Inferior parietal cortex (tissue), 1 donor: ENCODE data around the gene R3HDM1.
"Not testable (repeated sequence)": the region's sequence is repeated elsewhere in the genome, so short reads cannot be mapped to it uniquely, and the experiment has no call there.

ENCODE experiments used
- DNase-seq: peaks from one replicate; pipeline ENCODE4 v3.0.0-alpha.2; 2016; ENCODE audit errors: extremely low spot score

R3HDM1 gene

GRCh38 chr2:135641156-135642068, 110.1 kb downstream of the R3HDM1 start:
- no peak for DNase-seq

DNA sequence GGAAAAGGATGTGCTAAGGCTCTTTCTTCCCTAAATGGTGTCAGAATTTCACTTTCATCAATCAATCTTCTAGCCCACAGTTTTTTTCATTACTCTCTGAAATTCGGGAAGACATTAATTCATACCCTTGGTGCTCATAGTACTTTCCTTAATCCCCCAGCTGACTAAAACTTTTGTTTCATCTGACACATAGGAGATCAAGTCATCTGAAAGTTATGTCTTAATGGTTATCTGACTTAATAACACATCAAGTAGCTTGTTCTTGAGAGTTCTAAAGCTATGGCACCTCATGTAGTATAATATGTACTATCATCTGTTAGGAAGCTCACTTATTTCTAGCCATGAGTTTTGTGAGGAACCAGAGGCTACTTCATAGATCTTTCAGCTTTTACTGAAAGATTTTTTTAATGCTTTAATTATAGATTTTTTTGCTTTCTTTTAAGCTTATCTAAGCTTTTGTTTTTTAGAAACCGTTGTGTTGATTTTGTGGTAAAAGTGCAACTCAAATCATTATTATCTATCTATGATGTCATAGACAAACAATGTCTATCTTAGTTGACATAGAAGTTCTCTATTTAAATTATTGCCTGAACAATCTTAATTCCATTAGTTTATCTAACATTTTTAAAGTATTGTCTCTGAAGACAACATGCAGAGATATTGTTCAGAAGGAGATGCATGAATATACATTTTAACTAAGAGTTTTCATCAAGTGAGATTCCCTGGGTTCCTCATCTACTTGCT, 116.7 kb downstream of the R3HDM1 start:
- no peak for DNase-seq

GRCh38 chr2:135650721-135651120, 119.4 kb downstream of the R3HDM1 start:
- DNase-seq: no peak

GRCh38 chr2:135651717-135652116, 120.4 kb downstream of the R3HDM1 start:
- no peak for DNase-seq

- not testable (repeated sequence) for DNase-seq
Observed at GRCh38 chr2:135654239-135654638, 123.0 kb downstream of the R3HDM1 start.

GRCh38 chr2:135657806-135658582, 126.7 kb downstream of the R3HDM1 start:
- no peak for DNase-seq

DNA sequence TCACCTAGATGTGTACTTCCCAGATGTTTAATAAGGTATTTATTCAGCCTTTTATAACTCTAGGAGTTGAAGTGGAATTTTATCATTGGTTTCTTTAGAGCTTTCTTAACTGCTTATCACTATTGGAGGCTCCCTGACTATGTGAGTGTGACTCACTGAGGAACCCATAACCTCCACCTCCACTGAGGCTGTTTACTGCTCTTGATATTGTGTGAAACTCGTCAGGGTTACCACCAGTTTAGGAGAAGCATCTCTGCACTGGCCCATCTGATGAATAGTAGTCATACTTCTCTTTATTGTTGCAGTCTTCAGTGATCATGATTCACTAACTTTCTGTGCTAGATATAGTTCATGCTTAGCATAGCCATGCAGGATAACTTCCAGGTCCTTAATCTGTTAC, 130.8 kb downstream of the R3HDM1 start:
- DNase-seq: no peak

DNA sequence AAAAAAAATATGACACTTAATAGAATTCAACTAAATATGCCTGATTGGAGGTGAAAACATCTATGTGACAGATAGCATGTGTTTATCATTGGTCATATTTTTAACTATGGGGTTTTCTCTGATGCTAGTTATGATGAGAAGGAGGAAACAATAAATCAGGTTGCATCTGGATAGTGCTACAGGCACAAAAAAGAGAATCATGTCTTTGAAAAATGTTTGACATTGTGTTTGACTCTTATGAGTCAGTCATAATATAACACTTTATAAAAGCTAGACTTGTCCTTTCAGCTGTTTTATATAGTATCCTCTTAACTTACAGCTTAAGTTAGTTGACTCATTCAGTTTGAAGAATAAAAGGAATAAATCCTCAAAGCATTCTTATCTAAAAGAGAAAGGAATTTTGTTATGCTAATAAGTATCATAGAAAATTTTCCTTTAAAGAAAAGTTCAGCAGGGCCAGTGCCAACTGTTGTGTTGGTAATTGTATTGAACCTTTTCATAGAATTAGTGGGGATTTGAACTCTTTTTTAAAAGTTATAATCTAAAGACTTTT, 131.9 kb downstream of the R3HDM1 start:
- DNase-seq: no peak

DNA sequence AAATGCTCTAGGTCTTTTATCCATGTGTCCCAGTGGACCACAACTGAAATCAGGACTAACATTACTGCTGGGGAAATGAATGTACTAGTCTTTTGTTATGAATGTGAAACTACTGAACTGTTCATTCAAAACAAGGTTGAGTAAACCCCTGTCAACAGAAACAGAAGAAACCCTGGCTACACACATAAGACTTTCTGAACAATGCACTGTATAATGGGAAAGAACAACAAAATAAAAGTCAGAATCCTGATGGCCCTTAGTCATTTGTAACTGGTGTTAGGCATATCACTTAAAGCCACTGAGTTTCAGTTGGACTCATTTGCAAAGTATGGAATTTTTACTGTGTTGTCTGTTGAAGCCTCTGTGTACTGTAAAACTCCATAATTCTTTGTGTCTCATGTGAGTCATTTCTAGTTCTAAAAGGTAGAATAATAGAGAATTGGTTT, 133.4 kb downstream of the R3HDM1 start:
- no peak for DNase-seq

GRCh38 chr2:135667045-135667444, 135.8 kb downstream of the R3HDM1 start:
- DNase-seq: no peak

DNA sequence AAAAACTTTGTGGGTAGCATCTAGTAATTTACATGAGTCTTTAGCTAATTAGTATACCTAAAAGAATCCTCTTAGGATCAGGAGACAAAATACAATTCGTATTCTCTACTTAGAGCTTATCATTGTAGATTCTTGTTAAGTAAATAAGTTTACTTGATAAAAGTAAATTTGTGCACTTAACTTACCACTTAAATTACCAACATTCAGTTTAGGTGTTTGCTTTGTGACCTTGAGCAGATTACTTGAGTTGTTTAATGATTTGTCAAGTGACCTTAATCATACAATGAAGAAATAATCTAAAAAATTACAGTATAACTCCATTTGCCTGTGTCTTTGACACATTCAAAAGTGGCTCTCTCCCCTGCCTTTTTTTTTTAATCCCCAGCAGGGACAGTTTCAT, 143.2 kb downstream of the R3HDM1 start:
- no peak for DNase-seq

DNA sequence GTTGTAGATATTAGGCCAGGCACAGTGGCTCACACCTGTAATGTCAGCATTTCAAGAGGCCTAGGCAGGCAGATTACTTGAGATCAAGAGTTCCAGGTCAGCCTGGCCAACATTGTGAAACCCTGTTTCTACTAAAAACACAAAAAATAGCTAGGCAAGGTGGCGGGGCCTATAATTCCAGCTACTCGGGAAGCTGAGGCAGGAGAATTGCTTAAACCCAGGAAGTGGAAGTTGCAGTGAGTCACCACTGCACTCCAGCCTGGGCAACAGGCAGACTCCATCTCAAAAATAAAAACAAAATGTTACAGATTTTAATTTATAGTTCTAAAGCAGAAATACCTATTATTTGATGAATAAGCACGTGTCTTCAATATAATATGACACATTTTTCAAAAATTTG, 144.7 kb downstream of the R3HDM1 start:
- DNase-seq: no peak

- no peak for DNase-seq
Observed at GRCh38 chr2:135679125-135679524, 147.8 kb downstream of the R3HDM1 start.

DNA sequence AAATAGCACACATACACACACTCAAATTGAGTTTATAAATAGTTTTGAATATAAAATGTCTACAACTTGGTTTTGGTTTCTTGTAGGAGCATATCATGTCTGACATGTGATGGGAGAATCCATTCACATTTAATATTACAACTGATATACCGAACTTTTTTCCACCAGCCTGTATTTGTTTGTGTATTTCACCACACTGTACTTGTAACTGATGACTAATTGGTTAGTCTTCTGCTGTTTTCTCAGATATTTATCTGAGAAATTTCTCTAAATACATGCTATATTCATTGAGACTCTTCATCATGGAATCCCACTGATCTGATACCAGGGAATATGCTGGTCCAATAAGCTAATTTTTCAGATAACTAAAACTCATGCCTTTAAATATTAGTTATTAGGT, 154.1 kb downstream of the R3HDM1 start:
- DNase-seq: no peak

DNA sequence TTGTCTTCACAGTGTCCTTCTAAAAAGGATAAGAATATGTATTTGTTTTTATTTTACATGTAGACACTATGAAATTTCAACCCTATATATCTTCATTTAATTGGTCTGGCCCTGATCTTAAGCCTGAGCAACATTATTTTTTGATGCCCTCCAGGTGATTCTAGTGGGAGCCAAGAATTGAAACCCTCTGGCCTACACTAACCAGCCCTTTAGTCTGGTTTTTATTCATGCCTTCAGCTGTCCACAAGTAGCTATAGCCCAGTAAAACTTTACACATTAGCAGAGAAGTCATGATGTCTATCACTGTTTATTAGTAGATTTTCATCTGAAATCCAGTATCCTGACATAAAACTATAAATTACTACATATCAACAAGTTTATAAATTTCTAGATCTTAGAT, 157.7 kb downstream of the R3HDM1 start:
- DNase-seq: no peak

- DNase-seq: no peak
Observed at GRCh38 chr2:135689679-135690078, 158.4 kb downstream of the R3HDM1 start.

DNA sequence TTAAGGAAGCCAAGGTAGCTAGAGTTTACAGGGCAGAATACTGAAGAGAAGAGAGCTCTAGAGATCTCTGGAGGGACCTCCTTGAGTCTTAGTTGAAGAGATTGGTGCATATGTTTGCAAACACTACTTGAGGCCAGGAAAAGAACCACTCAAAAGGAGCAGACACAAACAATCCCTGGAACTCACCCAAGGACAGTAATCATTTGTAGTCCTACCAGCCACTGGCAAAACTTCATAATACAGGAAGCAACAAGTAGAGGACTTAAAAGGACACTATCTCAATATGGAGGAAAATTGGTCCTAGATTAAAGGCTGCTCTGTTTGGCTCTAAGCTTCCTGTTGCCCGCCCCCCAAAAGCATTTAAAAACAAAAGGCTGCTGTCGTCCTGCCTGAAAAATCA, 163.4 kb downstream of the R3HDM1 start:
- no peak for DNase-seq

- no peak for DNase-seq
Observed at GRCh38 chr2:135698838-135699237, 167.6 kb downstream of the R3HDM1 start.

DNA sequence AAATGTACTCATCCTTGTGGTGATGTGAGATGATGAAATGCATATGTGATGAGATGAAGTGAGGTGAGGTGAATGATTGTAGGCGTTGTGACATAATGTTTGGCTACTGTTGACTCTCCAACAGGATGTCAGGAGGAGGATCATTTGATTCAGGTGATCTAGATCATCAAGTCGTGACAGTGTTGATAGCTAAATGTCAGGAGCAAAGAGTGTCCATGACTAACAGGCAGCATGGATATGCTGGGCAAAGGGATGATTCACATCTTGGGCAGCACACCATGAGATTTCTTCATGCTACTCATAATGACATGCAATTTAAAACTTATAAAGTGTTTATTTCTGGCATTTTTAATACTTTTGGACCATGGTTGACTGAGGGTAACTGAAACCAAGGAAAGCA, 170.2 kb downstream of the R3HDM1 start:
- DNase-seq: no peak

DNA sequence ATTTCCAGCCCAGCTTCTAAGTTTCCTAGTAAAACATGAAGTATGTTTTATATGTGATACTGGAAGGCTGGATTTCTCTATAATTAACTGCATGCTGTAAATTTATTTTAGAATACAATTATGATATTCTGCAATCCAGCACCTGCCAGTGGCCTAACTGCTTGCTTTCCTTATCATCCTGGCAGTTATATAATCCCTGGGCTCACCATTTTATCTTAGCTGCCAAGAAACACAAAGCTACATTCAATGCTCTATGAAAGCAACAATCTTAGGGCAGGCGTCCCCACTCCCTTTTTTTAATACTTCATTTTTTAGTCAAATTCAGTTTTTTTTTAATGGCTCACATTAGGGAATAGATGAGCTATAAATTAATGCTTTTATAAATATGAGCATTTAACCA, 172.0 kb downstream of the R3HDM1 start:
- DNase-seq: no peak

DNA sequence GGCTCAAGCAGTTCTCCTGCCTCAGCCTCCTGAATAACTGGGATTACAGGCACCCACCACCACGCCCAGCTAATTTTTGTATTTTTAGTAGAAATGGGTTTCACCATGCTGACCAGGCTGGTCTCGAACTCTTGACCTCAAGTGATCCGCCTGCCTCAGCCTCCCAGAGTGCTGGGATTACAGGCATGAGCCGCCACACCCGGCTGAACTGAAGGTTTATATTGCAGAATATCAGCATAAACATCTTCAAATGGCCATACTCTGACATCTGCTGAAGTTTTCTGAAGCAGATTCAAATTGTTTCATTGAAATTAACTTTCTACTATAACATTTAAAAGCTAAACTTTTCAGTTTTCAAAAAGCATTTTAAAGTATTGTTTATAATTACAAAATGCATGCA, 172.8 kb downstream of the R3HDM1 start:
- not testable (repeated sequence) for DNase-seq

GRCh38 chr2:135708159-135708558, 176.9 kb downstream of the R3HDM1 start:
- no peak for DNase-seq
